HG02852 (cell line): ENCODE data around the gene NR2C2AP.

Experiments
- ATAC-seq: cut with Tn5 transposase; IDR thresholded peaks from one replicate; pipeline ENCODE4 v1.9.1; 2021; ENCODE audit warnings: mild to moderate bottlenecking, moderate library complexity; ENCODE audit not compliant: unreplicated experiment

Gene NR2C2AP

DNA sequence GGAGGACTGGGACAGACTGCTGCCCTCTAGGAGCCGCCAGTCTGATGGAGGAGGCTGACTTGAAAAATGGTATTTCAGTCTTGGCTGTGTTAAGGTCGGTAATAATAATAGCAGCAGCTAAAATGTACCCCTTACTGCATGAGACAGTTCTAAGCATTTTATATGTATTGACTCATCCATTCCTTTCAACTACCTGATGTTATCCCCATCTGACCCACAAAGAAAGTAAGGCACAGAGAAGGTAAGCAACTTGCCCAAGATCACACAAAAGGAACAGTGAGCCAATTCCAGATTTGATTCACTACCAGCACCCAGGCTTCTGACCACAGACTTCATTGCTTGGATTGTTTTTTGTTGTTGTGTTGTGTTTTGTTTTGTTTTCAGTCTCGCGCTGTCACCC lies 12.6 kb upstream of the NR2C2AP start:
- no peak for ATAC-seq

- no peak for ATAC-seq
These were observed 11.7 kb upstream of the NR2C2AP start for GRCh38 chr19:19214892-19215291.

GRCh38 chr19:19214159-19214490 lies 10.9 kb upstream of the NR2C2AP start:
- no peak for ATAC-seq

DNA sequence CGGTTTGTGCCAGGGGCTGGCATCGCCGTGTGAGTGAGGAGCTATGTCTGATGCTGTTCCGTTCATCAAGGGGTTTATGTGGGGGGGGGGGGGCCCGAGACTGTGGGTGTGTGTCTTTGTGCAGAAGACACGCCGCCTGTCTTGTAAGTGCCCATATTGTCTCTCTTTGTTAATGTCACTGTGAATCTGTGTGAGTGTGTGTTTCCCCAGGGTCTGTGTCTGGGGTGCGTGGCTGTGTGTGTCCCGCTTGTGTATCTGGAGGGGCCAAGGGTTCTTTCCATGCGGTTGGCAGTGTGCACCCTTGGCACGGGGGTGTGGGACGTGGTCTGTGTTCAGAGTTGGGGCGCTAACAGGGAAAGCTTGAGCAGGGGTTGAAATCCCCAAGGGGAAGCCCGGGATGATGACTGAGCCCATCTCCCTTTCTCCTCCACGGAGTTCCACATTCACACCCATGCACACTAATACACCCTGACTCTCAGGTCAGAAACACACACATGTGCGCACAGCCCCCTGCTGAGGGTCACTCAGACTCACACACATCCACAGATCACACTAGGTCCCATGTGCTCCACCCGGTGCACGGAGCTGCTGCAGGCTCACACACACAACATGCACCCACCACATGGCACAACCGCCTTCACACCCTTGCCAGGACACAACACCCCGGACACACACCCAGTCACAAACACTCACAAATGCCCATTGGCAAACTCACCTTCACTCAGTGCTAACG lies 10.4 kb upstream of the NR2C2AP start:
- ATAC-seq, result no peak

DNA sequence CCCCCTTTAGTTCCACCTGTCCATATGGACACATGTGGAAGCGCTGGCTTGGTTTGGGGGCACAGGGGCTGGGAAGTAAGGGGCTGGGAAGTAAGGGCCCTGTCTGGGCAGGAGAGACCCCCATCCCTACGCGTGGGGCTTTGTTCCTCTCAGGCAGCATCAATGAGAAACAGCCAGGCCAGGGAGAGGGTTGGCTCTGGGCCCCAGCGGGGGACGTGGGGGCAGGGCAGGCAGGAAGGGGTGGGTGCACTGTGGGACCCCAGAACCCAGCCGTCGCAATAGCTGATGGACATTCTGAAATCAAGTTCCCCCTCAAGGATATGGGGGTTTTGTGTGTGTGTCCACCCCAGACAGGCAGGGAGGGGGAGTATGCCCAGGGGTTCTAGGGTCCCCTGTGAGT lies 9.7 kb upstream of the NR2C2AP start:
- no peak for ATAC-seq

DNA sequence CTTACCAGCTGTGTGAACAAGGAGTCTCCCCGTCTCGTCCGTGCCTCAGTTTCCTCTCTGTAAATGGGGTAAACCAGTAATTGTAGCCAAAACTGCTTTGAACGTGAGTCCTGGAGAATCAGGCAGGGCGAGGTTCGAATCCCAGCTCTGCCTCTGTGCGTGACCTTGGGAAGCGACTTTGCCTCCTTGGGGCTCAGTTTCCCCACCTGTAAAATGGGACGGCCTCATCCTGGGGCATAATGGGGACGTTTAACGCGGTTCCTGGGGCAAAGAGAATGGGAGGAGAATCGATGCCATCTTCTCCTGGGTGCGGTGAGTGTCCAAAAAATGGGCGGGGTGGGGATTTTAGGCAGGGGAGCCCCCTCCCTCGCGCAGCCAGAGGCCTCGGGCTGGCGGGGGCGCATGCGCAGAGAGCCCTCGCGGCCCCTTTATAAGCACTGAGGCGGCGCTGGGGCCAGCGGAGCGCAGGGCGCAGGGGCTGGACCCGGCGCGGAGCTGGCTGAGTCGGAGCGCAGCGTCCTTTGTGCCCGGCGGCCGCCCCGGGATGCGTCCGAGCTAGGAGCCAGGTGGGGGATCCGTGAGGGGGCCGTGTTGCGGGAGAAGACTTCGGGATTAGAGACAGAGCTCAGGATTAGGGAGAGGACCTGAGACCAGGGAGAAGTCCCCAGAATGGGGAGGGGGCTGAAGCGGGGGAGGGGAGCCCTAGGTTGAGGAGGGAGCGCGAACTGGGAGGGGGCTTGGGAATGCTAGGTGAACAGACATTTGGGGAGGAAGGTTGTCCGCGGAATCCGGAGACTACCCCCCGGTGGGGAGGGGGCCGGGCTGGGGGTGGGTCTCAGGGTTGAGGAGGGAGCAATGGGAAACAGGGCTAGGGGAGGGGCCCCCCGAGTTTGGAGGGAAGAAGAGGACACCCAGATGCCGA lies 8.5 kb upstream of the NR2C2AP start, which contains the start of gene NCAN:
TSS of gene NCAN (plus strand) at position 460 of the 922 bp plus-strand sequence. CDS start 4,996 bp downstream, outside the sequence.
- no peak for ATAC-seq

DNA sequence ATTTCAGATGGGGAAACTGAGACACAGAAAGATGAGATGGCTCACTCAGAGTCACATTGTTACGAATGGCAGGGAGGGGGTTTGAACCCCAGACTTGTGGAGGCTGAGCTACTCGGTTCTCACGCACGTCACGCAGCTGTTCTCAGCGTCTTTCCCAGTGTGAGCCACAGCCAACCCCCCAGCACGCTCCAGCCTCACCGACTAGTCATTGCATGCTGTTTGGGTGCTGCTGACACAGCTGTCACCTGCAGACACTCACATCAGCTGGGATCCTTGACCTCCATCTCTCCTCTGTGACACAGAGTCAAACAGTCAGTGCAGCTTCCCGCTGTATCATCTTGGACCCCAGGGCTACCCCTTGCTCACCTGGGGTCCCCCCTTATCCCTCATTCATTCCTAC lies 6.2 kb upstream of the NR2C2AP start:
- ATAC-seq, result no peak

GRCh38 chr19:19207637-19208572 lies 4.7 kb upstream of the NR2C2AP start:
- no peak for ATAC-seq

- no peak for ATAC-seq
These were observed 3.7 kb upstream of the NR2C2AP start for GRCh38 chr19:19206938-19207337.

GRCh38 chr19:19205416-19206410 lies 2.5 kb upstream of the NR2C2AP start:
- ATAC-seq, result no peak

DNA sequence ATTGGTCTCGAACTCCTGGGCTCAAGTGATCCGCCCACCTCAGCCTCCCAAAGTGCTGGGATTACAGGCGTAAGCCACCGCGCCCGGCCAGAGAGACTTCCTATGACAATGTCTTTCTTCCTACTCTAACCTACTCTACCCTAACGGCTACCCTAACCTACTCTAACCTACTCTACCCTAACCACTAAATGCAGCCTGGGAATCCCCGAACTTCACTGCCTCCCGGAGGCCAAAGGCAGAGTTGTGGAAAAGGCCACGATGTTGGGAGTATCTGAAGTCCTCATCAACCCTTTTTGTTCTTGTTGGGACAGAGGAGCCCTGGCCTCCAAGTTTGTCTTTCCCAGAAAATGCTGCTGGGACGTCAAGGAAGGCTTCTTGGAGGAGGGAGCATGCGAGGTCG lies 967 bp upstream of the NR2C2AP start:
- no peak for ATAC-seq

DNA sequence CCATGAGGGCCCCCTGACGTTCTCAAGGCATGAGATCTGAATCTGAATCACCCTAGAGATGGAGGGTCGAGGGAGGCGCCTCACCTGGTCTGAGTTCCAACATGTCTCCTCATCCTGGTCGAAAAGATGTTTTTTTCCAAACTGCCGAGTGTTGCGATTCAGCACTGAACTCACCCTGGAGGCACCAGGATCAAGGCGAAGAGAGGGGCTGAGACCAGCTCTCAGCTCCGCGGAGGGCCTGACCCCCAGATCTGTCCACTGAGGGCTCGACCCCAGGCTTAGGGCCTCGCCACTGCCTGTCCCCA lies 555 bp downstream of the NR2C2AP start:
- no peak for ATAC-seq

- no peak for ATAC-seq
These were observed 1.2 kb downstream of the NR2C2AP start for GRCh38 chr19:19201697-19202630.

DNA sequence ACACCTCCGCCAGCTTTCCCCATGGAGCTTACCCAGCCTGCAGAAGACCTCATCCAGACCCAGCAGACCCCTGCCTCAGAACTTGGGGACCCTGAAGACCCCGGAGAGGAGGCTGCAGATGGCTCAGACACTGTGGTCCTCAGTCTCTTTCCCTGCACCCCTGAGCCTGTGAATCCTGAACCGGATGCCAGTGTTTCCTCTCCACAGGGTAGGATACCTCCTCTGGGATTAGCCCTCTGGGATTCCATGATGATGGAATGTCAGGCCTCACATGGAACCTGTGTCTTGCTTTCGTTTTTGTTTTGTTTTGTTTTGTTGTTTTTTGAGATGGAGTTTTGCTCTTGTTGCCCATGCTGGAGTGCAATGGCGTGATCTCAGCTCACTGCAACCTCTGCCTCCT lies 9.3 kb downstream of the NR2C2AP start:
- ATAC-seq, result no peak

- ATAC-seq, result no peak
These were observed 10.2 kb downstream of the NR2C2AP start for GRCh38 chr19:19192910-19193423.

DNA sequence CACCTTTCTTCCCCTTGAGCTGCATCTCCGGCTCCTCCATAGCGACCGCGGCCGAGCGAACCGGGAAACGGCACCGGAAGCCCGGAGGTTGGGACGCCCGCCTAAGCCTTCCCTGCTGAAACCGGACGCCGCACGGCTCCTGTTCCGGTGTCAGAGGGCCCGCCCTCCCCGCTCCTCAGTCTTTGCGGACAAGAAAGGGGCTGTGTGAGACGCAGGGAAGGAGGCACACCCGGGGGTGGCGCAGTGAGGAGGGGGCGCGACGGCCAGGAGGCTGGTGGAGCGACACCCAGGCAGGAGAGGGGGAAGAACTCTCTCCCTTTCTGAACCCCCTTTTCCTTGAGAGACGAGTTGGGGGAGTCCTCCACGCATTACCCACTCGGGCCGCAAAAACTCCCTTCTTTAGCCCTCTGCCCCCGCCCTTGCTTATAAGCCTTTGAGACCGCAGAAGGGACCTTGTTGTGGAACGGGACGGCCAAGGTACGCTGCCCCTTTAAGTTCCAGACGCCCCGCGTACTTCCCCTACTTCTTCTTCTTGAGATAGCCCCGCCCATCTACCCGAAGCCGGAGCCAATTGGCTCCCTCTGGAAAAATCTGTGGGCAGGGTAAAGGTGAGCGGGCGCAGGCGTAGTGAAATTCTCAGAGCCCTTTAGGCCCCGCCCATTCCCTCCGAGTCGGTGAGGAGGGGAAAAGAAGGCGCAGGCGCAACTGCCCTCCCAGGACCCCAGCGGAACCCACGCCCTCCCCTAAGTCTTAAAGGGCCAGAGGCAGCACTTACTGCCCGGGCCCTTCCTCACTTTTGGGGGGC lies 10.9 kb downstream of the NR2C2AP start, which contains the start of the genes BORCS8 and RFXANK:
TSS of gene BORCS8 (minus strand) at position 75 of the 805 bp plus-strand sequence. CDS start at position 40, 35 bp downstream.
TSS of gene RFXANK (plus strand) at position 181 of the 805 bp plus-strand sequence. CDS start 1,689 bp downstream, outside the sequence.
- peak; percentile 80 for ATAC-seq

GRCh38 chr19:19191768-19192077 lies 11.5 kb downstream of the NR2C2AP start:
- peak; percentile 5 for ATAC-seq

DNA sequence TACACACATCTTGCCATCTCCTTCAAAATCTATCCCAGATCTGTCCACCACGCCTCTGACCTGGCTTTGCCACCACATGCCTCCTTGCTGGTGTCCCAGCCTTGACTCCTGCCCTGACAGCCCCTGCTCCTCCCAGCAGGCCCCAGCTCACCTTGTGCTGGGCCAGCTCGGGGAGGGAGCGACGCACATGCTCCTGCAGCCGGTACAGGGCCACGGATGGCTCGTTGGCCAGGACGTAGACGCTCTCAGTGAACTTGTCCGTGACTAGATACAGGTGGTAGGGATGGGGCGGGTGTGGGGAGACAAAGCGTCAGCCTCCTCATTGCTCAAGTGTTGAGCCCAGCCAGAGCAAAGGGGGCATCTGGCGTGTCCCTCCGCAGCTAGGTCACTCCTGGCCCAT lies 16.5 kb downstream of the NR2C2AP start:
- no peak for ATAC-seq
